Panc1 (cell line): ENCODE results near the gene HOXA10. TPM values are rescaled to one million over a fixed set of nuclear protein-coding genes. Genes with fewer than 3 reads are reported as not detected.

Experiments
- ATAC-seq: fragments of 200-7000 bp; cut with Tn5 transposase; 2 replicates; pipeline ENCODE4 v1.9.1; 2020; ENCODE audit warnings: mild to moderate bottlenecking, moderate library complexity
- BruUV-seq: library from RNA; stranded (reverse); fragments of 400-500 nt; replicated peaks from 2 replicates; lab custom pipeline; 2021; lab: Mats Ljungman, UMichigan
- CTCF ChIA-PET: fragments of 300-600 bp; sonication (Branson Sonifier 250); formaldehyde crosslinking; loops from one replicate; lab custom pipeline; 2022; ENCODE audit warnings: antibody characterized with exemption; lab: Charles Lee
- POLR2A ChIA-PET: fragments of 300-600 bp; sonication (Branson Sonifier 250); formaldehyde crosslinking; loops from one replicate; lab custom pipeline; 2022; ENCODE audit warnings: antibody characterized with exemption; lab: Charles Lee
- DNase-seq: peaks from one replicate; pipeline ENCODE4 v3.0.0-alpha.2; 2010; ENCODE audit warnings: low read depth, low spot score
- H3K27ac ChIP-seq: 2 replicates; pipeline ENCODE4 v1.5.1; 2011; ENCODE audit warnings: mild to moderate bottlenecking, low read length, inconsistent platforms
- H3K27me3 ChIP-seq: fragments of 200-500 bp; sonication (Bioruptor generic); 2 replicates; pipeline ENCODE4 v1.6.0; 2014; ENCODE audit warnings: low read length, inconsistent platforms; ENCODE audit not compliant: control insufficient read depth, insufficient read depth
- H3K36me3 ChIP-seq: fragments of 200-500 bp; sonication (Bioruptor generic); 2 replicates; pipeline ENCODE4 v1.5.1; 2014; ENCODE audit warnings: inconsistent platforms, mild to moderate bottlenecking, low read length, moderate library complexity; ENCODE audit not compliant: control insufficient read depth, insufficient read depth
- H3K4me1 ChIP-seq: 2 replicates; pipeline ENCODE4 v1.5.1; 2011; ENCODE audit warnings: inconsistent platforms, mild to moderate bottlenecking, low read length, moderate library complexity; ENCODE audit not compliant: control insufficient read depth, insufficient read depth
- H3K4me3 ChIP-seq, 2 experiments: 2 replicates each; pipeline ENCODE4 v1.5.1; 2011 to 2012; ENCODE audit warnings: low read depth in 2 of 2, low read length in 2 of 2, mild to moderate bottlenecking in 2 of 2, inconsistent platforms in 1 of 2, moderate library complexity in 1 of 2
- H3K9me3 ChIP-seq: fragments of 200-500 bp; sonication (Bioruptor generic); 2 replicates; pipeline ENCODE4 v1.5.1; 2014; ENCODE audit warnings: low read depth, mild to moderate bottlenecking, inconsistent platforms, low read length, moderate library complexity; ENCODE audit not compliant: control insufficient read depth, insufficient read depth
- POLR2AphosphoS5 ChIP-seq: IDR thresholded peaks from 2 replicates; pipeline ENCODE4 v1.6.1; 2012; ENCODE audit warnings: mild to moderate bottlenecking, low read depth, low read length, moderate library complexity
- SIN3A ChIP-seq: IDR thresholded peaks from 2 replicates; pipeline ENCODE4 v1.6.1; 2012; ENCODE audit warnings: low read depth, mild to moderate bottlenecking, low read length, moderate library complexity, borderline replicate concordance; ENCODE audit not compliant: insufficient read depth
- TCF7L2 ChIP-seq: IDR thresholded peaks from 2 replicates; pipeline ENCODE4 v1.6.1; 2011; ENCODE audit warnings: mild to moderate bottlenecking, low read depth, low read length, inconsistent platforms
- in situ Hi-C: cut with HindIII; loops from 2 replicates; pipeline ENCODE4 v1.10.0; 2016; ENCODE audit warnings: low sequenced_read_pairs, low pct_unique_long_range_greater_than_20kb
- intact Hi-C: fragments of 100-400 bp; cut with micrococcal nuclease; formaldehyde crosslinking; loops from one replicate; pipeline ENCODE4 v1.10.0; 2022; ENCODE audit not compliant: unreplicated experiment
- total RNA-seq: library from RNA; stranded (reverse); gene quantifications from one replicate; pipeline ENCODE4 v1.2.1, GENCODE V29; 2021; ENCODE audit not compliant: unreplicated experiment
- TF ChIP-seq, protein P1 (sequence below), 2 experiments: IDR thresholded peaks; 2 replicates each; pipeline ENCODE4 v1.6.1; 2011 to 2012; ENCODE audit warnings: low read depth in 2 of 2, control low read depth in 1 of 2, low read length in 1 of 2, mild to moderate bottlenecking in 1 of 2, moderate library complexity in 1 of 2; ENCODE audit not compliant: insufficient read depth in 1 of 2
- TF ChIP-seq, protein P2 (sequence below): fragments of 450-650 bp; IDR thresholded peaks from 2 replicates; pipeline ENCODE4 v1.5.1; 2017; ENCODE audit warnings: mild to moderate bottlenecking

Gene HOXA10
- total RNA-seq, 1 experiment from 2014 or later: 0.41 TPM

- intact Hi-C loops: loop anchor here (5.0 kb wide), 1 partner anchor 785 kb away; no protein-coding TSS in a partner anchor
- TF ChIP-seq SIN3A (no peak), POLR2AphosphoS5 (no peak), TCF7L2 (no peak)
- TF ChIP-seq, protein P1, sequence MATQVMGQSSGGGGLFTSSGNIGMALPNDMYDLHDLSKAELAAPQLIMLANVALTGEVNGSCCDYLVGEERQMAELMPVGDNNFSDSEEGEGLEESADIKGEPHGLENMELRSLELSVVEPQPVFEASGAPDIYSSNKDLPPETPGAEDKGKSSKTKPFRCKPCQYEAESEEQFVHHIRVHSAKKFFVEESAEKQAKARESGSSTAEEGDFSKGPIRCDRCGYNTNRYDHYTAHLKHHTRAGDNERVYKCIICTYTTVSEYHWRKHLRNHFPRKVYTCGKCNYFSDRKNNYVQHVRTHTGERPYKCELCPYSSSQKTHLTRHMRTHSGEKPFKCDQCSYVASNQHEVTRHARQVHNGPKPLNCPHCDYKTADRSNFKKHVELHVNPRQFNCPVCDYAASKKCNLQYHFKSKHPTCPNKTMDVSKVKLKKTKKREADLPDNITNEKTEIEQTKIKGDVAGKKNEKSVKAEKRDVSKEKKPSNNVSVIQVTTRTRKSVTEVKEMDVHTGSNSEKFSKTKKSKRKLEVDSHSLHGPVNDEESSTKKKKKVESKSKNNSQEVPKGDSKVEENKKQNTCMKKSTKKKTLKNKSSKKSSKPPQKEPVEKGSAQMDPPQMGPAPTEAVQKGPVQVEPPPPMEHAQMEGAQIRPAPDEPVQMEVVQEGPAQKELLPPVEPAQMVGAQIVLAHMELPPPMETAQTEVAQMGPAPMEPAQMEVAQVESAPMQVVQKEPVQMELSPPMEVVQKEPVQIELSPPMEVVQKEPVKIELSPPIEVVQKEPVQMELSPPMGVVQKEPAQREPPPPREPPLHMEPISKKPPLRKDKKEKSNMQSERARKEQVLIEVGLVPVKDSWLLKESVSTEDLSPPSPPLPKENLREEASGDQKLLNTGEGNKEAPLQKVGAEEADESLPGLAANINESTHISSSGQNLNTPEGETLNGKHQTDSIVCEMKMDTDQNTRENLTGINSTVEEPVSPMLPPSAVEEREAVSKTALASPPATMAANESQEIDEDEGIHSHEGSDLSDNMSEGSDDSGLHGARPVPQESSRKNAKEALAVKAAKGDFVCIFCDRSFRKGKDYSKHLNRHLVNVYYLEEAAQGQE (IDR thresholded peaks at IDR 0.05; ENCODE audit: insufficient read depth in 1 of 2, low read depth in 2 of 2, low read length in 1 of 2): no peak
- TF ChIP-seq, protein P2, sequence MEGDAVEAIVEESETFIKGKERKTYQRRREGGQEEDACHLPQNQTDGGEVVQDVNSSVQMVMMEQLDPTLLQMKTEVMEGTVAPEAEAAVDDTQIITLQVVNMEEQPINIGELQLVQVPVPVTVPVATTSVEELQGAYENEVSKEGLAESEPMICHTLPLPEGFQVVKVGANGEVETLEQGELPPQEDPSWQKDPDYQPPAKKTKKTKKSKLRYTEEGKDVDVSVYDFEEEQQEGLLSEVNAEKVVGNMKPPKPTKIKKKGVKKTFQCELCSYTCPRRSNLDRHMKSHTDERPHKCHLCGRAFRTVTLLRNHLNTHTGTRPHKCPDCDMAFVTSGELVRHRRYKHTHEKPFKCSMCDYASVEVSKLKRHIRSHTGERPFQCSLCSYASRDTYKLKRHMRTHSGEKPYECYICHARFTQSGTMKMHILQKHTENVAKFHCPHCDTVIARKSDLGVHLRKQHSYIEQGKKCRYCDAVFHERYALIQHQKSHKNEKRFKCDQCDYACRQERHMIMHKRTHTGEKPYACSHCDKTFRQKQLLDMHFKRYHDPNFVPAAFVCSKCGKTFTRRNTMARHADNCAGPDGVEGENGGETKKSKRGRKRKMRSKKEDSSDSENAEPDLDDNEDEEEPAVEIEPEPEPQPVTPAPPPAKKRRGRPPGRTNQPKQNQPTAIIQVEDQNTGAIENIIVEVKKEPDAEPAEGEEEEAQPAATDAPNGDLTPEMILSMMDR: no peak
These were observed 11.4 kb downstream of the HOXA10 start for GRCh38 chr7:27162561-27163287.

GRCh38 chr7:27161721-27162560 is 12.2 kb downstream of the HOXA10 start:
- Histone ChIP-seq H3K4me1 (no peaks in the 10 kb centered on the region), H3K36me3 (no peaks in the 10 kb centered on the region; the same call in 1 of the 2 replicates), H3K9me3 (no peaks in the 10 kb centered on the region), H3K4me3 (no peak overlapping the region), H3K27me3 (no peaks in the 10 kb centered on the region), H3K27ac (no peak overlapping the region)
- intact Hi-C loops (loop anchor here (2.0 to 5.0 kb wide), 2 partner anchors 479 to 785 kb away; no protein-coding TSS in a partner anchor), in situ Hi-C loops (no loop called here)
- BruUV-seq: no TSS peak
- no peak for DNase-seq
- TF ChIP-seq, protein P2: no peak
- TF ChIP-seq SIN3A: no peak
- no peak for TF ChIP-seq POLR2AphosphoS5
- TF ChIP-seq, protein P1 (IDR thresholded peaks at IDR 0.05; ENCODE audit: insufficient read depth in 1 of 2, low read depth in 2 of 2, low read length in 1 of 2): no peak
- TF ChIP-seq TCF7L2: no peak
- no peak for ATAC-seq
- ChIA-PET POLR2A (no interaction called here), CTCF (interaction anchor here (0.7 to 2.5 kb wide), 8 partner anchors 12 to 1269 kb away, joined by 3 to 24 read pairs (median 6); no protein-coding TSS in a partner anchor)

More at GRCh38 chr7:27162561-27163287, 11.4 kb downstream of the HOXA10 start:
- Histone ChIP-seq H3K36me3 (no peaks in the 10 kb centered on the region; the same call in 1 of the 2 replicates), H3K27me3 (no peaks in the 10 kb centered on the region), H3K4me3 (no peak overlapping the region), H3K27ac (no peak overlapping the region), H3K4me1 (no peaks in the 10 kb centered on the region), H3K9me3 (no peaks in the 10 kb centered on the region)
- BruUV-seq: no TSS peak
- CTCF ChIA-PET: interaction anchor here (0.7 to 2.5 kb wide), 2 partner anchors 480 to 794 kb away, joined by 6 to 18 read pairs; no protein-coding TSS in a partner anchor
- no peak for DNase-seq
- in situ Hi-C loops: no loop called here
- POLR2A ChIA-PET: no interaction called here
- ATAC-seq: no peak
